Body of pancreas (tissue), 4 donors: ENCODE data around the gene CCNL1. TPM values are rescaled to one million over a fixed set of nuclear protein-coding genes. Genes with fewer than 3 reads are reported as not detected.

Experiments
- ATAC-seq: fragments of 150-250 bp; one replicate; pipeline ENCODE4 v1.9.1; 2016
- DNase-seq, 4 donors: peaks; one replicate each; pipeline ENCODE4 v3.0.0-alpha.2; 2019
- H3K27ac ChIP-seq, 4 donors: fragments of 200-600 bp; sonication (generic); 1 replicate in 3 of 4; 2 replicates in 1 of 4; pipeline versions ENCODE4 v1.5.1 to v1.6.1; 2016 to 2019; ENCODE audit warnings: mild to moderate bottlenecking in 1 of 4, mixed read lengths in 1 of 4, moderate library complexity in 1 of 4
- H3K27me3 ChIP-seq, 2 donors: fragments of 200-600 bp; sonication (generic); one replicate each; pipeline ENCODE4 v1.6.0; 2016; ENCODE audit warnings: mild to moderate bottlenecking in 1 of 2
- H3K36me3 ChIP-seq, 2 donors: fragments of 200-600 bp; sonication (generic); replicated peaks in 1 of 2; 2 replicates each; pipeline ENCODE4 v1.5.1; 2016; ENCODE audit warnings: low read depth in 2 of 2; ENCODE audit not compliant: insufficient read depth in 1 of 2
- H3K4me1 ChIP-seq: fragments of 200-600 bp; sonication (generic); one replicate; pipeline ENCODE4 v1.6.0; 2016
- H3K4me3 ChIP-seq, 2 donors: fragments of 200-600 bp; sonication (generic); 1 replicate in 1 of 2; 2 replicates in 1 of 2; pipeline ENCODE4 v1.5.1; 2016 to 2019
- H3K9me3 ChIP-seq, 3 donors: fragments of 200-600 bp; sonication (generic); 1 replicate in 2 of 3; 2 replicates in 1 of 3; pipeline ENCODE4 v1.5.1; 2016
- CTCF ChIP-seq, 7 experiments: fragments of 450-650 bp in 4 of 7; fragments of 200-600 bp in 3 of 7; sonication (generic) in 3 of 7; IDR thresholded peaks; one replicate each; pipeline ENCODE4 v1.5.1; 2016 to 2019; ENCODE audit warnings: antibody characterized with exemption in 7 of 7
- POLR2A ChIP-seq, 3 donors: fragments of 450-650 bp; IDR thresholded peaks; one replicate each; pipeline ENCODE4 v1.6.1; 2016; ENCODE audit warnings: antibody characterized with exemption in 3 of 3, mild to moderate bottlenecking in 2 of 3
- WGBS, 2 donors: methylation state at CpG; one replicate each; pipeline ENCODE4 v1.1.5; 2017; 5-methylcytosine and 5-hydroxymethylcytosine counted together
- intact Hi-C: fragments of 100-400 bp; cut with DNase I; formaldehyde crosslinking; loops from one replicate; pipeline ENCODE4 v1.15.1; 2023
- total RNA-seq, 2 donors: library from RNA; depleted of rRNA; stranded (reverse); fragments of >200 nt; gene quantifications; one replicate each; pipeline ENCODE4 v1.1.0, GENCODE V29; 2016

Gene CCNL1
- total RNA-seq, 2 donors from 2014 or later = 194 to 196 TPM

GRCh38 chr3:157133434-157134320 is 26.3 kb downstream of the CCNL1 start:
- H3K27ac ChIP-seq = peak overlapping the region; percentile 71 to 86 (median 82)

GRCh38 chr3:157132936-157133335 is 27.0 kb downstream of the CCNL1 start:
- no peaks in the 10 kb centered on the region for H3K9me3 ChIP-seq
- peaks cover 95% of the 10 kb centered on the region for H3K4me1 ChIP-seq
- ATAC-seq (no peak), DNase-seq (peak in 1 of 4 donors; percentile 31)
- peak overlapping the region in 3 of 4 donors; percentile 78 to 86 (median 86) for H3K27ac ChIP-seq
- H3K36me3 ChIP-seq = no peaks in the 10 kb centered on the region
- WGBS, 2 donors = 37 to 40% methylated on average over 2 of the region's 2 CpGs
- H3K4me3 ChIP-seq = no peak overlapping the region
- no peaks in the 10 kb centered on the region for H3K27me3 ChIP-seq
- intact Hi-C loops = no loop called here
- TF ChIP-seq POLR2A (IDR thresholded peaks at IDR 0.05) (no peak), CTCF (IDR thresholded peaks at IDR 0.05) (no peak)

More at GRCh38 chr3:157133434-157134320, 26.3 kb downstream of the CCNL1 start:
- Histone ChIP-seq H3K9me3 (no peaks in the 10 kb centered on the region), H3K4me1 (peaks cover 87% of the 10 kb centered on the region), H3K4me3 (no peak overlapping the region), H3K27me3 (no peaks in the 10 kb centered on the region), H3K36me3 (no peaks in the 10 kb centered on the region)
- no peak for ATAC-seq
- DNase-seq = no peak
- 67 to 71% methylated on average over 4 of the region's 4 CpGs for WGBS, 2 donors
- TF ChIP-seq CTCF (IDR thresholded peaks at IDR 0.05) (no peak), POLR2A (IDR thresholded peaks at IDR 0.05) (no peak)
- intact Hi-C loops = no loop called here

GRCh38 chr3:157132341-157132740 is 27.6 kb downstream of the CCNL1 start:
- 91 to 100% methylated on average over 1 of the region's 1 CpG for WGBS, 2 donors
- peaks cover 99% of the 10 kb centered on the region for H3K4me1 ChIP-seq
- H3K9me3 ChIP-seq = no peaks in the 10 kb centered on the region
- TF ChIP-seq POLR2A (IDR thresholded peaks at IDR 0.05) (no peak), CTCF (IDR thresholded peaks at IDR 0.05) (no peak)
- H3K4me3 ChIP-seq = no peak overlapping the region
- no peak for DNase-seq
- intact Hi-C loops = no loop called here
- H3K27me3 ChIP-seq = no peaks in the 10 kb centered on the region
- no peaks in the 10 kb centered on the region for H3K36me3 ChIP-seq
- ATAC-seq = no peak
- no peak overlapping the region for H3K27ac ChIP-seq

GRCh38 chr3:157131861-157132260 is 28.1 kb downstream of the CCNL1 start:
- Histone ChIP-seq H3K4me3 (no peak overlapping the region), H3K9me3 (no peaks in the 10 kb centered on the region), H3K27ac (peak overlapping the region in 1 of 4 donors; percentile 93), H3K36me3 (no peaks in the 10 kb centered on the region), H3K27me3 (no peaks in the 10 kb centered on the region), H3K4me1 (peaks cover 99% of the 10 kb centered on the region)
- no peak for DNase-seq
- intact Hi-C loops = no loop called here
- 66 to 81% methylated on average over 5 of the region's 5 CpGs for WGBS, 2 donors
- no peak for ATAC-seq
- TF ChIP-seq POLR2A (IDR thresholded peaks at IDR 0.05) = no peak
- TF ChIP-seq CTCF (IDR thresholded peaks at IDR 0.05) = no peak
